ENCODE data around the gene LEO1. TPM values are rescaled to one million over a fixed set of nuclear protein-coding genes. Genes with fewer than 3 reads are reported as not detected.

The LEO1 gene
- total and polyA plus RNA-seq, 2 of the 13 experiments (the other 11 are each of a cell fraction or from before 2014, with no cell fraction given), result 17.0 to 60.3 TPM

- no peak overlapping the region for H3K27ac ChIP-seq (ENCODE audit: extremely low read length, insufficient read depth, low read length)
- H4K20me1 ChIP-seq (ENCODE audit: insufficient read depth, low read length), result no peaks in the 10 kb centered on the region
- H2AFZ ChIP-seq (ENCODE audit: low read length), result no peak overlapping the region
- no peak overlapping the region for H3K4me3 ChIP-seq (replicated peaks in 1 of 3; ENCODE audit: insufficient read depth in 1 of 3, low read depth in 2 of 3, low read length in 3 of 3)
- no TSS peak for BruUV-seq (replicated peaks)
- ATAC-seq, result peak; percentile 87
- H3K9me3 ChIP-seq (ENCODE audit: low read length), result no peaks in the 10 kb centered on the region
- intact Hi-C loops (cut with micrococcal nuclease; ENCODE audit: unreplicated experiment), result no loop called here
- H3K4me1 ChIP-seq (ENCODE audit: insufficient read depth, low read length), result peaks cover 19% of the 10 kb centered on the region
- in situ Hi-C loops (cut with HindIII; ENCODE audit: extremely low pct_ligation_motif_present, low pct_unique_long_range_greater_than_20kb), result loop anchor here (25.0 kb wide), 1 partner anchor 280 kb away; no protein-coding TSS in a partner anchor
- no peak for FAIRE-seq
- ChIA-PET POLR2A (no interaction called here), CTCF (ENCODE audit: low intra/inter-chr PET ratio, low total read pairs) (interaction anchor here (1.0 to 1.6 kb wide), 2 partner anchors 29 to 135 kb away, joined by 3 read pairs; no protein-coding TSS in a partner anchor)
- no peaks in the 10 kb centered on the region for H3K79me2 ChIP-seq (ENCODE audit: insufficient read depth, low read length)
- no peaks in the 10 kb centered on the region for H3K27me3 ChIP-seq (ENCODE audit: control insufficient read depth in 1 of 2, insufficient read depth in 2 of 2, low read length in 2 of 2)
- peaks cover 6% of the 10 kb centered on the region in 2 experiments for H3K36me3 ChIP-seq (replicated peaks in 1 of 2; ENCODE audit: control insufficient read depth in 1 of 2, insufficient read depth in 2 of 2, low read length in 2 of 2)
- H3K4me2 ChIP-seq (ENCODE audit: low read depth, low read length), result no peak overlapping the region
- WGBS (ENCODE audit: low lambda C conversion rate), result 79% methylated on average over 2 of the region's 2 CpGs
- peak; percentile 50 for DNase-seq (ENCODE audit: low spot score)
- H3K9ac ChIP-seq (ENCODE audit: insufficient read depth, low read depth, low read length), result no peak overlapping the region
- TF ChIP-seq MAZ (IDR thresholded peaks at IDR 0.05; ENCODE audit: borderline replicate concordance, low read depth, low read length) (no peak), MAZ (CRISPR knock-in tag; IDR thresholded peaks at IDR 0.05; ENCODE audit: low read depth) (0 out of 2 replicates have a peak, but pooled peaks have one; percentile 25), ZHX1 (CRISPR knock-in tag; IDR thresholded peaks at IDR 0.05; ENCODE audit: low read depth) (no peak), MLXIP (CRISPR knock-in tag; IDR thresholded peaks at IDR 0.05; ENCODE audit: borderline replicate concordance) (no peak), SAFB2 (CRISPR knock-in tag; IDR thresholded peaks at IDR 0.05; ENCODE audit: borderline replicate concordance, low read depth) (no peak), ZNF121 (CRISPR knock-in tag; IDR thresholded peaks at IDR 0.05) (no peak), HMGXB4 (CRISPR knock-in tag; IDR thresholded peaks at IDR 0.05; ENCODE audit: borderline replicate concordance in 1 of 2, low read depth in 1 of 2) (0 out of 4 replicates have a peak, but pooled peaks of 1 of the 2 experiments have one; percentile 21), ZNF652 (CRISPR knock-in tag; IDR thresholded peaks at IDR 0.05; ENCODE audit: borderline replicate concordance, low read depth) (no peak), ZFP1 (CRISPR knock-in tag; IDR thresholded peaks at IDR 0.05) (no peak), STAT6 (CRISPR knock-in tag; IDR thresholded peaks at IDR 0.05; ENCODE audit: borderline replicate concordance) (no peak), SMC3 (IDR thresholded peaks at IDR 0.05; ENCODE audit: low read length) (peak; percentile 54; the same call in 1 of the 2 replicates), ZNF24 (IDR thresholded peaks at IDR 0.05) (no peak), ELF4 (CRISPR knock-in tag; IDR thresholded peaks at IDR 0.05; ENCODE audit: borderline replicate concordance) (no peak), ZFYVE20 (CRISPR knock-in tag; IDR thresholded peaks at IDR 0.05; ENCODE audit: borderline replicate concordance, low read depth) (no peak)
Measured at GRCh38 chr15:51917493-51917892, 54.1 kb downstream of the LEO1 start.

All from HepG2 (cell line).